Ecto neural progenitor cell (in vitro differentiated cells): ENCODE data around the gene CCDC51.
"Not testable (repeated sequence)": the region's sequence is repeated elsewhere in the genome, so short reads cannot be mapped to it uniquely, and the experiment has no call there.

Experiments
- DNase-seq: peaks from one replicate; pipeline ENCODE4 v3.0.0-alpha.2; 2018; ENCODE audit warnings: low spot score

The CCDC51 gene, protein sequence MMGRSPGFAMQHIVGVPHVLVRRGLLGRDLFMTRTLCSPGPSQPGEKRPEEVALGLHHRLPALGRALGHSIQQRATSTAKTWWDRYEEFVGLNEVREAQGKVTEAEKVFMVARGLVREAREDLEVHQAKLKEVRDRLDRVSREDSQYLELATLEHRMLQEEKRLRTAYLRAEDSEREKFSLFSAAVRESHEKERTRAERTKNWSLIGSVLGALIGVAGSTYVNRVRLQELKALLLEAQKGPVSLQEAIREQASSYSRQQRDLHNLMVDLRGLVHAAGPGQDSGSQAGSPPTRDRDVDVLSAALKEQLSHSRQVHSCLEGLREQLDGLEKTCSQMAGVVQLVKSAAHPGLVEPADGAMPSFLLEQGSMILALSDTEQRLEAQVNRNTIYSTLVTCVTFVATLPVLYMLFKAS

DNA sequence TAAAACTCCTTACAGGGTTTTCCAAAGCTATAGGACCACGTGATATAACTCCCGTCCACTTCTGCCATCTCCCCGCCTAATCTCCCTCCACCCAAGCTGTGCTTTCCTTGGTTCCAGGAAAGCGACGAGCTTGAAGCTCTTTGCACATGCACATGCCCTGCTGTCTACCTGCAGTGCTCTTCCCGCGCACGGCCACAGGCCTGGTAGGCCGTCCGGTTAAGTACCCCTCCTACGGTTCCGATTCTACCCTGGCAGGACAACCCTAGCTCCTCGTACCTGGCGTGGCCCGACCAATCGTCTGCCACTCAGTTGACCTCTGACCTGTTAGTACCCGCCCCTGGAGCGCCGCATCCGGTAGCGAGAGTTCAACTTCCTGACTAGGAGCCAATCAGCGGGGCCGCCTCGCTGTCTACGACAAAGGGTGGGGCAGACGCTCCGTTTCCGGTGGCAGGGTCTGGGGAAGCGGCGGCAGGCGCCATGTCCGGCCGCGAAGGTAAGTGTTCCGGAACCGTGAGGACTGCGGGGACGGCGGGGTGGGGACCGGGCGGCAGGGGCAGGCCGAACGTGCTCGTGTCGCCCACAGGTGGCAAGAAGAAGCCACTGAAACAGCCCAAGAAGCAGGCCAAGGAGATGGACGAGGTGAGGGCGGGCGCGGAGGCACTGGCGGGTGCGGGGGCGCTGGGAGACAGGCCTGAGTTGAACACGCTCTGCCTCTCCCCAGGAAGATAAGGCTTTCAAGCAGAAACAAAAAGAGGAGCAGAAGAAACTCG, at the start of gene CCDC51, which contains the start of gene TMA7:
TSS of gene CCDC51 (minus strand) at position 300 of the 770 bp plus-strand sequence. CDS start 4,991 bp downstream, outside the sequence.
TSS of gene TMA7 (plus strand) at position 438 of the 770 bp plus-strand sequence. CDS start at position 478, 40 bp downstream.
- peak; percentile 99 for DNase-seq

DNA sequence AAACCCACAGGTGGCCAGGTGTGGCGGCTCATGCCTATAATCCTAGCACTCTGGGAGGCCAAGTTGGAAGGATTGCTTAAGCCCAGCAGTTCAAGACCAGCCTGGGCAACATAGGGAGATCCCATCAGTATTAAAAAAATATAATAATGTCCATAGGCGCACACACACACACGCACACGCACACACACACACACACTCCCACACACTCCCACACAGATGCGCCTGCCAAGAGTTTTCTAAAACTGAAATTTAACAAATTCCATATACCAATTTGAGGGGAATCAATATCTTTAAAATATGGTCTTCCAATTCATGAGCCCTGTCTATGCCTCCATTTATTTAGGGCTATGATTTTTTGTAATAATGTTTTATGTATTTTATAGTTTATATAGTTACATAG, 47.0 kb upstream of the CCDC51 start:
- no peak for DNase-seq

DNA sequence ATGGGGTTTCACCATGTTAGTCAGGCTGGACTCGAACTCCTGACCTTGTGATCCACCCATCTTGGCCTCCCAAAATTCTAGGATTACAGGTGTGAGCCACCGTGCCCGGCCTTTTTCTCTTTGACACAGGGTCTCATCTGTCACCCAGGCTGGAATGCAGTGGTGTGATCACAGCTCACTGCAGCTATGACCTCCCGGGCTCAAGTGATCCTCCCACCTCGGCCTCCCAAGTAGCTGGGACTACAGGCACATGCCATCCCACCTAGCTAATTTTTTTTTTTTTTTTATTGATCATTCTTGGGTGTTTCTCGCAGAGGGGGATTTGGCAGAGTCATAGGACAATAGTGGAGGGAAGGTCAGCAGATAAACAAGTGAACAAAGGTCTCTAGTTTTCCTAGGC, 42.9 kb upstream of the CCDC51 start:
- peak; percentile 39 for DNase-seq

DNA sequence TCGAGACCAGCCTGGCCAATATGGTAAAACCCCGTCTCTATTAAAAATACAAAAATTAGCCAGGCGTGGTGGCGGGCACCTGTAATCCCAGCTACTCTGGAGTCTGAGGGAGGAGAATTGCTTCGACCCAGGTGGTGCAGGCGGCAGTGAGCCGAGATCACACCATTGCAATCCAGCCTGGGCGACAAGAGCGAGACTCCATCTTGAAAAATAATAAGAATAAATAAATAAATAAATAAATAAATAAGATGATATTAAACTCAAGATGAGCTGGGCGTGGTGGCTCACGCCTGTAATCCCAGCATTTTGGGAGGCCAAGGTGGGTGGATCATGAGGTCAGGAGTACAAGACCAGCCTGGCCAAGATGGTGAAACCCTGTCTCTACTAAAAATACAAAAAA, 41.0 kb upstream of the CCDC51 start:
- DNase-seq = not testable (repeated sequence)

DNA sequence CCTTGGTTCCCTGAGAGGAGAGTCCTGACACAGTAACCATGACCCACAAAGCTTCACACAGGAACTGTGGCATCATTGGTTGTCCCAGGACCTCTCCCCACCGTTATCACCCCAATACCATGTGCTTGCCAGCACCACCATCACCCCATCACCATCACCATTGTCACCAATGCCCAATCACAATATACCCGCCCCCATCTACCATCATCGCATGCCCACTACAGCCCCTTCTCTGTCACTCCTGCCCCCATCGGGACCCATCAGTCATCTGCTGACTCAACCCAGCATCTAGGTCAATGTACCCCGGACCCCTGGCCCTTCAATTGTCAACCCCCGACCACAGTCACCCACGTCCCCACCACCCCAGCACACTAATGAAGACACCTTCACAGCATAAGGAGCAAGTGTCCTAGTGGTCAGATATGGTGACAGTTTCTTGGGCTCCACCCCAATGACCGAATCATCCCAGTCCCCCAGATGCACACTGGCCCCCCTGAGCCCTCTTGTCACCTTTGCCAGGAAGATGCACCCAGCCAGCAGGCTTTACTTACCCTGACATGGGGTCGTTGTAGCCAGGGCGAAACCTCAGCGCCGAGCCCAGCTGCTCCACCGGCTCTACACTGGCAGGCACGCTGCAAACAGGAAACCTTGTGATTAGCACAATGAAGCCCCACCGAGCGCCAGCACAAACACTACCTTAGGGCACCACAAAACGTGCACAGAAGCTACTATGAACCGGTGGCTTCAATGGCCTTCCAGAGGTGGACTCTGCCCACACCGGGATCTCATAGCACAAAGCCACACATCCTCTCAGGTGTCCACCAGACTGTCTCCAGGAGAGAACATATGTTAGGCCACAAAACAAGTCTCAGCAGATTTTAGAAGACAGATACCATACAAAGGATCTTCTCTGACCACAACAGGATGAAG, 39.0 kb upstream of the CCDC51 start:
- no peak for DNase-seq

DNA sequence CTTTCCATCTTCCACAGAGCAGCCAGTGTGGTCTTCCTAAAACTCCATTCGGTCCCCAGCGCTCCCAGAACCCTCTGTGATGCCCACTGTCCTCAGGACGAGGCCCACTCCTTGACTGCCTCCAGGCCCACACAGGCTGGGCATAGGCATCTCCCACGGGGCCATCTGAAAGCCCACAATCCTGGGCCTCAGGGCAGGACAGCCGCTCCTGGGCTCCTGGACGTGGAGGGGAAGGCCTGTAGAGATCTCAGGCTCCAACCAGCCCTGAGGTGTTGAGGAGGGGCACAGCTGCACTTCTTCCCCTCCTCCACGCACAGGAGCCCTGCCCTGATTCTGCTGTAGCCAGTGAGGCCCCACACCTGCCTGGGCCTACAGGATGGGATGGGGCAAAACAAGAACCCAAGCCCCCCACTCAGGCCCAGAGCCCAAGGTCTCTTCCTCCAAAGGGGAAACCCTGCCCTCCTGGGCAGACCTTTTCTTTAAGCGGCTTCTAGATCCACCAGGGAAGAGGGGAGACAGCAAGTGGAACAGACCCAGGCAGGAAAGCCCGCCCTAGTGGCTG, 38.1 kb upstream of the CCDC51 start:
- DNase-seq = peak; percentile 46

DNA sequence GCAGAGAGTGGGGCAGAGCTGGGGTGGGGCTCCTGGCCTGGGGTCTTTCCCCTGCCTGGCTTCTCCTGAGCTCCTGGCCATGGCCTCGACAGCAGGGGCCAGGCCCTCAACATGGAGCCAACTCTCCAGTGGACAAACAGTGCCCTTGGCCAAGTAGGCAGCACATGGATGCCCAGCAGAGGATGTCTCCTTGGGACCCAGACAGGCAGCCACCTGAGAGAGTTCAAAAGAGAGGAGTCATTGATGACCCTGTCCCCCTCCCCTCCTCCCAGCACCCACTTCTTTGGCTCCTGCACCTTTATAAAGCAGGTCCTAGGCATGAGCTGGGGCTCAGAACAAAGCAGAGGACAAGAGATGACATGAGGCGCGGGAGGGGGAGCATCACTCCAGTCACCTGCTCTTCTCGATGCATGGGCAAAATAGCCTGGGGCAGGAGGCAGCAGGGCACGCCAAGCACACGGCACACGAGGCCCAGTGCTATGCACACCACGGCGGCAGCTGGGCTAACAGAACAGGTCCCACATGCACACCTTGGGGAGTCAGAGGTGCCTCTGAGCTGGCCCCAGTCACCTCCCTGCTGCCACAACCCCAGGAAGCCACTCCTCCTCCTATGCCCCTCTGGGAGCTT, 36.6 kb upstream of the CCDC51 start:
- DNase-seq = no peak

DNA sequence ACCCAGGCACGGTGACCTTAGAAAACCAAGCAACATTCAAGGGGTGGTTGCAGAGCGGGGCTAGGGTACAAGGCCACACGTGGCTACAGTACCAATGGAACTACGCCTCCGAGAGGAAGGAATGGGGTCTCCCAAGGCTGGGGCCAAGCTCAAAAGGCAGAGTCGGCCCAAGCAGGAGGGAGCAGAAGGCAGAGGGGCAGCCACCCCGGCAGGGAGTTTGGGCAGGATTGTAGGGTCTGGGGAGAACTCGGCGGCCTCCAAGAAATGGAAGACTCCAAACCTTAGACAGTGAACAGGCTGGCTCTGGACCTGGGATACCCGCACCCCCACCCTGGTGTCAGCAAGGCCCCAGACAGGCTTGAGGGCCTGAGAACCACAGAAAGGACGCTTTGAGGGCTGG, 35.3 kb upstream of the CCDC51 start:
- no peak for DNase-seq

DNA sequence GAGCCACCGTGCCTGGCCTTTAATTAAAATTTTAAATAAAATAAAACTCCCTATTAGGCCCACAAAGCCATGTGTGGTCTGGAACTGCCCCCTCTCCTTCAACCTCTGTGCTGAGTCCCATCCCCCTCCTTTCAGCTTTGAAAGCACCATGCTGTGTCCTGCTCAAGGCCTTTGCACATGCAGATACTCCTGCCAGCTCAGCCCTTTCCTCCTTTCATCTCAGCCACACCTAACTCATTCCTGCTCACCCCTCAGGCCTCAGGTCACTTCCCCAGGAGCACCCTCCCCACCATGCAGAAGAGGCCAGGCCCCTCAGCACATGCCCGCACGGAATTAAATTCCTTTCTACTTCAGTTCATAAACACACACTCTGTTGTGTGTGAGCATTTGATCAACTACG, 34.7 kb upstream of the CCDC51 start:
- DNase-seq = no peak

DNA sequence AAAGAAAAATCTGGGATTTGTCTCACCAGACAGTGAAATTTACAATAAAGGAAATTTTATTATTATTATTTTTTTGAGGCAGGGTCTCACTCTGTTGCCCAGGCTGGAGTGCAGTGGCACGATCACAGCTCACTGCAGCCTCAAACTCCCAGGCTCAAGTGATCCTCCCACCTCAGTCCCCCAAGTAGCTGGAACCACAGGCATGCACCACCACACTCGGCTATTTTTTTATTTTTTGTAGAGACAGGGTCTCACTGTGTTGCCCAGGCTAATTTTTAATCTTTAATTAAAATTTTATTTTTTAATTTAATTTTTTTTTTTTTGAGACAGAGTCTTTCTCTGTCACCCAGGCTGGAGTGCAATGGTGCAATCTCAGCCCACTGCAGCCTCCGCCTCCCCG, 34.1 kb upstream of the CCDC51 start:
- DNase-seq = not testable (repeated sequence)

DNA sequence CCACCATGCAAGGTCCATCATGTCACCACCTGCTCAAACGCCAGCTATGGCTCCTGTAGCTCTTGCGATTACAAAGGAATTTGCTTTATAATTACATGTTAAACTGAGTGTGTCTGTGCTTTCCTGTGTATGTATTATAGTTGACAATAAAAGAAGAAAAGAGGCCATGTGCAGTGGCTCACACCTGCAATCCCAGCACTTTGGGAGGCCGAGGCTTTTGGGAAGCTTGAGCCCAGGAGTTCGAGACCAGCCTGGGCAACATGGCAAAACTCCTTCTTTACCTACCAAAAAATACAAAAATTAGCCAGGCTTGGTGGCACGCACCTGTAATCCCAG, 33.7 kb upstream of the CCDC51 start:
- no peak for DNase-seq

DNA sequence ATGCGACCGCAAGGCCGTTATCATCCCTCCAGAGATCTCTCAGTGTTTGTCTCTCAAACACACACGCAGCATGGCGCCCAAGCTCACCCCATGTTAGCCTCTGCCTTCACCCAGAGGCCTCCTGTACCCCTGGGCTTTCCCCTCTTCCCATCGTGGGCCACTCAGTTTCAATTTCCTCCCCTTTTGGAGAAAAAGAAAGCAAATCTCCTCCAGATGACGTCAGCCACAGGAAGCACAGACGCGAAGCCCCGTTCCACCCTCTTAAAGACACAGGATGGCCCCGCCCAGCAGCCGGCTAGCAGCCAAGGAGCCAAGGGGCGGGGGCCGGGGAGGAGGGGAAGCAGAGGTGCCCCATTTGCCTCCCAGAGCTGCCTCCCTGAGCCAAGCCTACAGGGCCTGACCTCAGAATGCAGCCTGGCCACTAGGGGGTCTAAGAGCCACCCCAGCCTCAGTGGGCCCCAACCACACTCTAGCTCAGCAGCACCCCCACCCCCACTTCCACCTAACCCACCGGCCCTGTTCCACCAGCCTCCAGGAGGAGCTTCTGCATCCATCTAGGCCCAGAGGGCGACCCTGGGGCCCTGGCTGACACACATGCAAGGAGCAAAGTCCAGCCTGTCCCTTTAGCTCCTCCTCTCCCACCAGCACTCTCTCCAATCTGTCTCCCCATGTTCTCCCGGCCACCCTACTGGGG, 33.2 kb upstream of the CCDC51 start:
- peak; percentile 94 for DNase-seq

DNA sequence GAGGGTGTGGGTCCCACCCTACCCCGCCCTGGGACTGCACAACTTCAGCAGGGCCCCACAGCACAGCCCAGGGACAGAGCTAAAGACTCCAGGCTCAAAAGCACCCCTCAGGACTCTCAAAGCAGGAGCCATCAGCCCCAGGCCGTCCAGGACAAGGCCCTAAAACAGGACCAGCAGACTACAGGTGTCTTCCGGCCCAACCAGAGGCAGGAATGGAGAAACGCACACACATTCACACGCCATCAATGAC, 32.7 kb upstream of the CCDC51 start:
- no peak for DNase-seq

DNA sequence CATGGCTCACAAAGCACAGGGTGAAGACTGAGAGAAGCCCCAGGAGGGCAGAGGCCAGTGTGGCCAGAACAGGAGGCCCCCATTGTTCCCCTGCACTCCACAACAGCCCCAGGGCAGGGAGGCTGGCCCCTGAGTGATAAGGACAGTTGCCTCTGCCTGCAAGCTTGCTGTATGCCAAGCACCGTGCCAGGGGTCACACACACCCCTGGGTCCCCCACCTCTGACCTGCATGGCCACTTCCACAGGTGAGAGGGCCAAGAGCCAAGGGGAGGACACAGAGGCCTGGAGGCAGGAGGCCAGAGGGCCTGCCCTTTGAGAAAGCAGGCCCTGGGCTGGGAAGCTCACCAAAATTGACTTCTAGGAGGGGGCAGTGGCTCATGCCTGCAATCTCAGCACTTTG, 30.4 kb upstream of the CCDC51 start:
- no peak for DNase-seq

DNA sequence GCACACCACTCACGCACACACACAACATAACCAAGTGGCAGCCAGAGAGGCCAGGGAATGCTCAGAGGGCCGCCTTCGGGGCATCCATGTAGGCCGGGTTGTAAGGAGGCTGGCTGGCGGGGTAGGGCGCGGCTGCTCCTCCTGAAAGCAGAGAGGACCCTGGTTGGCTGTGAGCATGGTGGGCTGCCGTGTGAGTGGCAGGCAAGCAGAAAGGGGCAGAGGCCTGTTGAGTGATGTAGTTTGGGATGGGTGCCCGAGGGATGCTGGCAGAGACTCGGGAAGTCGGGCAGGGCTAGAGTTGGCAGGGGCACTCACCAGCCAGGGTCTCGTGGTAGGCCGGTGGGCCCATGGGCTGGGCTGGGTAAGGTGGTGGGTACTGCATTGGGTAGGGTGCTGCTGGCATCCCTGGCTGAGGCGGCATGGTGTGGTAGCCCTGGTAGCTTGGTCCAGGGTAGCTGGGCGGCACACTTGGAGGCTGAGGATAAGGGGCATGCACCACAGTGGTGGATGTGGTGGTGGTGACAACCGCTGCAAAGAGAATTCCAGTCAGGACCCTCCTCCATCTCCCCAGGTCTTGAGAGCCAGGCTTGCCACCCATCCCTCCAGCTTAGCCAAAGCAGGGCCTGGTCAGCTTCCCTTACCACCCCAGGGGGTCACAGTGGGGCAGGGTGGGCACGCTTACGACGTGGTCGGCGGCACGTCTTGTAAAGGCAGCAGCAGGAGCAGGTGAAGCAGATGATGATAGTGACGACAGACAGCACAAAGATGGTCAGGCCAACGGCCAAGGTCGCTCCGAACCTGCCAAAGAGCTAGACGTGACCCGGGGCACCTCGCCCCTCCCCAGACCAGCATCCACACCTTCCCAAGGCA, 29.4 kb upstream of the CCDC51 start:
- no peak for DNase-seq

DNA sequence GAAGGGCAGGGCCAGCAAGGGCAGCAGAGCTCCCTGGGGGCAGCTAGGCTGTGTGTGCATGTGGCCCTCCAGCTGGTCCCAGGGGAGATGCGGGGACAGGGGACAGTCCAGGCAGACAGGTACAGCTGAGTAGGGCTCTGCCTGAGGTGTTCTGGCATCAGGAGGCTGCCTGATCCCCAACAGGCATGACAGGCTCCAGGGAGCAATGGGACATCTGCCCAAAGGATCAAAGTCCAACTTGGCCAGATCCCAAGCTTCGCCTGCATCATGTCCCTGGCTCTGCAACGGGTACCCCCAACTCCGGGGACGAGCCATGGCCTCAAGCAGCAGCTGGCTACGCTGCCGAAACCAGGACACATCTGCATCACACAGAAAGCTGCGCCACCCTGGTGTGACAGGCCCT, 28.4 kb upstream of the CCDC51 start:
- DNase-seq = no peak

DNA sequence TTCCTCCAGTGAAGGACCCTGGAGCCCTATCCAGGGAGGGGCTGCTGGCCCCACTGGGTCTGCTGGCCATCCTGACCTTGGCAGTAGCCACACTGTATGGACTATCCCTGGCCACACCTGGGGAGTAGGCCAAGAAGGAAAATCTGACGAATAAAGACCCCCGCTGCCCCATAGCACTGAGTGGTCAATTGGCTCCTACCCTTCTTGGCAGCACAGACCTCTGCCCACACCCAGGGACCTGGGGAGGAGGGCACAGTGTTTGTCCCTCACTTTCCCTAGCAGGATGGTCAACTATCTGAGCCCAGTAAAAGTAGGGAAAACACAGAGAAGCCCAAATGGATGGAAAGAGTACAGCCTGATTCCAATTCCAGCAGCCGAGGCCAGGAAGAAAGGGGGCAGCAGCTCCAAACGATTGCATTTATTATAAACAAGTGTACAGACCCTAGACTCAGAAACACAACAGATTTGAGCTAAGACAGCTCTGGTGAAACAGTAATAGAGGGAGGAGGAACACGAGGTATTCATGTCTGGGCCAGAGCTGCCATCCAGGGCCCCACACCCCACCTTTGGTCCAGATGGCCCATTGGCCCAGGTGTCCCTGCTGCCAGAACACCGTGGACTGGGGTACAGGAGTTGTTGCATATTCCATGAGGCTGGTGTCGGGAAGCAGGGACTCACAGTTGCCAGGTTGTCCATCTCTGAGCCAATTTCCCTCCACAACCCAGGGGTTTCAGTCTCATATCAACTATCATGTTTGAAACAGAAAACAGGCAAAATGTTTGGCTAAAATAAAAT, 27.8 kb upstream of the CCDC51 start:
- DNase-seq = no peak

DNA sequence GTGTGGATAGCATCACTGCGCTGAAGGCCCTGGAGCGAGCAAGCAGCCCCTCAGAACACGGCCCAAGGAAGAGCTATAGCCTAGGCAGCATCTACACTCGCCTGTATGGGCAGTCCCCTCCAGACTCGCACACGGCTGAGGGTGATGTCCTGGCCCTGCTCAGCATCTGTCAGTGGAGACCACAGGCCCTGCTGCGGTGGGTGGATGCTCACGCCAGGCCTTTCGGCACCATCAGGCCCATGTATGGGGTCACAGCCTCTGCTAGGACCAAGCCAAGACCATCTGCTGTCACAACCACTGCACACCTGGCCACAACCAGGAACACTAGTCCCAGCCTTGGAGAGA, 27.2 kb upstream of the CCDC51 start:
- DNase-seq = no peak

DNA sequence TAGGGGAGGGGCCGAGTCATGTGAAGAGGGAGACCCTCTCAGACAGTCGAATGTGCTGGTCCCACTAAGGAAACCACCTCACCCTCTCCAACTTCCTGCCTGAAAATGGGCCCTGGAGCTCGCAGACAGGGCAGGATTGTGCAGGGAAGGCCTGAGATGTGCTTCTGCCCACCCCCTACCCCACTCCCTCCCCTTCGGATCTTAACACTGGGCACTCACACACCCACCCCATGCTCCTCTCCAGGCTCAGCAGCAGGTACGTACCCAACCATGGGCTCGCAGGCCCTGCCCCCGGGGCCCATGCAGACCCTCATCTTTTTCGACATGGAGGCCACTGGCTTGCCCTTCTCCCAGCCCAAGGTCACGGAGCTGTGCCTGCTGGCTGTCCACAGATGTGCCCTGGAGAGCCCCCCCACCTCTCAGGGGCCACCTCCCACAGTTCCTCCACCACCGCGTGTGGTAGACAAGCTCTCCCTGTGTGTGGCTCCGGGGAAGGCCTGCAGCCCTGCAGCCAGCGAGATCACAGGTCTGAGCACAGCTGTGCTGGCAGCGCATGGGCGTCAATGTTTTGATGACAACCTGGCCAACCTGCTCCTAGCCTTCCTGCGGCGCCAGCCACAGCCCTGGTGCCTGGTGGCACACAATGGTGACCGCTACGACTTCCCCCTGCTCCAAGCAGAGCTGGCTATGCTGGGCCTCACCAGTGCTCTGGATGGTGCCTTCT, 26.6 kb upstream of the CCDC51 start:
- DNase-seq = no peak
